ENCODE measurements around the gene HP1BP3.

DNA sequence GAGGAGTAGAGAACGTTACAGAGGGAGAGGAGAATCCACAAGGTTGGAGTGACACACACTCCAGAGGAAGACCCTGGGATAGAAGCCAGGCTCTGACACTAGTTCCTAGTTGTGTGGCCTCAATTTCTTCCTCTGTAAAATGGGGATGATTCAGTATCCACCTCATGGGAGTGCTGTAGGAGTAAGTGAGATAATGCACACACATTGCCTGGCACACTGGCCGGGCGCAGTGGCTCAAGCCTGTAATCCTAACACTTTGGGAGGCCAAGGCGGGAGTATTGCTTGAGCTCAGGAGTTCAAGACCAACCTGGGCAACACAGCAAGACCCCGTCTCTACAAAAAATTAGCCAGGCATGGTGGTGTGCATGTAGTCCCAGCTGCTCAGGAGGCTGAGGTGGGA is 78.2 kb downstream of the HP1BP3 start:
- TF ChIP-seq CTCF (IDR thresholded peaks at IDR 0.05) (no peak), EZH2 (IDR thresholded peaks at IDR 0.05) (no peak), EZH2phosphoT487 (IDR thresholded peaks at IDR 0.05) (no peak)
